Measurements from ENCODE around the gene RPGRIP1L. TPM values are rescaled to one million over a fixed set of nuclear protein-coding genes. Genes with fewer than 3 reads are reported as not detected.

The RPGRIP1L gene
- total and polyA plus RNA-seq, 2 of the 8 experiments (the other 6 are each of a cell fraction or from before 2014, with no cell fraction given): 4.0 to 13.7 TPM

- no peak for TF ChIP-seq CTCF (IDR thresholded peaks at IDR 0.05; ENCODE audit: control extremely low read depth in 1 of 3, insufficient read depth in 1 of 3, low read depth in 1 of 3, low read length in 3 of 3)
- TF ChIP-seq CEBPB (IDR thresholded peaks at IDR 0.05; ENCODE audit: low read depth, low read length): no peak
- TF ChIP-seq RFX5 (IDR thresholded peaks at IDR 0.05; ENCODE audit: borderline replicate concordance, low read depth, low read length): no peak
Observed at GRCh38 chr16:53736297-53736696, 32.6 kb upstream of the RPGRIP1L start (continued).

Data from H1 (cell line).